HG03095 (cell line): ENCODE measurements around the gene TGFBR3.

ENCODE experiments used
- ATAC-seq: cut with Tn5 transposase; IDR thresholded peaks from one replicate; pipeline ENCODE4 v1.9.1; 2021; ENCODE audit warnings: moderate library complexity; ENCODE audit not compliant: unreplicated experiment

Gene TGFBR3

DNA sequence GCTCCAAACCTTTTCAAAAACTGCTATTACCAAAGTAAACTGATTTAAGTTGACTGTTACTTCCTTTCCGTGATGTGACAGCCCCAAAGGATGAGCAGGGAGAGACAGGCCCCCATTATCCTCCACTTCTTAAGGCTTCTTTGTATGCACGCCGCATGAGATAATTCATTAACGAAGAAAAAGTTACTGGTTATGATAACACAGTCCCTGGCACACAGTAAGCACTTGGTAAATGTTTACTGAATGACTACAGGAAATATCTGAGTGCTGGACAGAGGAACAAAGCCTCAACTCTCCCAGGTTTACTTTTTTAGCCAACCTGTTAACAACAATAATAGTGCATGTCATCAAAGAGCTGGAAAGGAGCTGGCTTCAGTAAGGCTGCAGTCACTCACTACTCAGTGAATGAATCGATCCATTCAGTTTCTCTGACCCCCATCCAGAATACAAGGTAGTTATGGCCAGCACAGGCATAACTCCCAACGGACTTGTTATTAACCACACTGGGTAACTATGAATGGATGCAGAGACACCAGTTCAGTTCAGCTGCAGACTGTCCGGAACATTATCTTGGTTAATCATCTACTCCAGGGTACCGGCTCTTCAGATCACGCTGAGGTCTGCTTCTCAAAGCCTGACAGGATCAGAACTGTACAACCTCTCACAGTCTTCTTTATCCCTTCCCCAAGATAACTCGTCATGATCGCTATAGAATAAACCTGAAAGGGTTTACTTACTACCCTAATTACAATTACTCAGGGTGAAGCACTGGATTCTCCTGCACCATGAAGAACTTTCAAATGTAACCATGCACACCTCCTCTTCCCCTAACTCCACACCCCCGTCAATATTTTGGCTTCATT, 58.3 kb downstream of the TGFBR3 start:
- no peak for ATAC-seq

DNA sequence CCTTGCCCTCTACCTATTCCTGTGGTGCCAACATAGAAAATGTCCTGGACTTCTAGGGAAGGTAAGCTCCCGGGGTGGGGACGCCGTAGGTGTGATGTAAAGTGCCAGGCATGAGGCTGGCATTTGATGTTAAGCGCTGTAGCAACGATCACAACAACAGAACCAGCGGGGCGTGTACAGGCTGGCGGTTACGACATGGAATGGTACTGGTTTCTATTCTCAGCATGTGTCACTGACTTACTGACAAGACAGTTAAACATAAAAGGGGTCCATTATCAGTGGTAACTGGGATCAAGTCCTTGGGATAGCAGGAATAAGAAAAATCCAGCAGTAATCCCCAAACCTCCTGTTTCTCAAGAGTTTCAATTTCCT, 58.9 kb downstream of the TGFBR3 start:
- no peak for ATAC-seq

DNA sequence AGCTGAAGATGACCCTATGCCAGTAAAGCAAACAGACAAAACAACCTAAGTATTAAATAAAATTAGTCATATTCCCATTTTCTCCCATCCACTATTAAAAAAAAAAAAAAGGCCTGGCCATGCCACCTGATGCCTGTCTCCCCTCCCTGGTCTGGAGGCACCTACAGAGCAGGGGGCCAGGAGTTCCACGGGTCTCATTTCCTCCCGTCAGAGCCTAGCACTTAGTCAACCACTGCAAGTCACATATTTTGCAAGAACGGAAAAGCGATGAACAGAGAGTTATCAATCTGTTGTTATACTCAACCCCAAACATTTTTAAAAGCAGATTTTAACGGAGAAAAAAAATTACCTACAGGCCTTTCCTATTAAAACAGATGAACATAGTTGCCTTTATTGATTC, 59.3 kb downstream of the TGFBR3 start:
- no peak for ATAC-seq

DNA sequence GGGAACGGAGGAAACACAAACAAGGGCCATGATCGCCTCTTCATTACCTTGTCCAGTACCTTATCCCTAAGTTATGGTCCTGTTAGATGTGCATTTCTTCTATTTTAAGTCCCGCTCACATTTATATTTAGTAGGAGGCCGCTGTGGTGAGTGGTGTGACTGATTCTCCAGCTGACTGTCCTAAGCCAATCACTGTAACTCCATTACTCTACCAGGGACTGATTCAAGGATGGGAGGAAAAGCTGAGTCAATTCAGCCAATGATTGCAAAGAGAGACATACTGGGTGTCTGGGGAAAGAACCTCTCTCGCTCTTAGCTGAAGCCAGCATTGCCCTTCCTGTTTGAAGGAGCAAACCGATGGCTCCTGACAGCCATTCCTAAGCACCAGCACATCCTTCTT, 59.7 kb downstream of the TGFBR3 start:
- ATAC-seq, result no peak

DNA sequence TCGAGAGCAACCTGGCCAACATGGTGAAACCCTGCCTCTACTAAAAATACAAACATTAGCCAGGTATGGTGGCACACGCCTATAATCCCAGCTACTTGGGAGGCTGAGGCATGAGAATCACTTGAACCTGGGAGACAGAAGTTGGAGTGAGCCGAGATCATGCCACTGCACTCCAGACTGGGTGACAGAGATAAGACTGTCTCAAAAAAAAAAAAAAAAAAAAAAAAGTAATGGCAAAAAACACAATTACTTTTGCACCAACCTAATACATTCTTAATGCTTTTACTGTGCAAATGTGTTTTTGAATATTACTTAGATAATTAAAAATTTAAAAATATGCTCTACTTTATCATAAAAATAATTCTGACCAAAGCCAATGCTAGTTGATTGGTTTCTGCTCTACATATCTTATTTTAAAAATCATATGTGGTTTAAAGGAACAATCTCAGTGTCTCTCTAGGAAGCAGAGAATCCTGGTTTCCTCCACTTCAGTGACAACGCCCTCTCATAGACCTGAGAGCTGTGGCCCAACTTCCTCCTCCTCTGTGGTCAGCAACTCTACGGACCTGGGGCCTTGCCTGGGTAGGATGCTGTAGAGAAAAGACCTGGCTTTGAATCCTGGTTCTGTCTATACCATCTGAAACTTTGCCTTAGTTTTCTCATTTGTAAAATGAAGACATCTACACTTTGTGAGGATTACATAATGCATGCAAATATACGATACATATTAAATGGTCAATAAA, 64.7 kb downstream of the TGFBR3 start:
- ATAC-seq, result peak; percentile 53

DNA sequence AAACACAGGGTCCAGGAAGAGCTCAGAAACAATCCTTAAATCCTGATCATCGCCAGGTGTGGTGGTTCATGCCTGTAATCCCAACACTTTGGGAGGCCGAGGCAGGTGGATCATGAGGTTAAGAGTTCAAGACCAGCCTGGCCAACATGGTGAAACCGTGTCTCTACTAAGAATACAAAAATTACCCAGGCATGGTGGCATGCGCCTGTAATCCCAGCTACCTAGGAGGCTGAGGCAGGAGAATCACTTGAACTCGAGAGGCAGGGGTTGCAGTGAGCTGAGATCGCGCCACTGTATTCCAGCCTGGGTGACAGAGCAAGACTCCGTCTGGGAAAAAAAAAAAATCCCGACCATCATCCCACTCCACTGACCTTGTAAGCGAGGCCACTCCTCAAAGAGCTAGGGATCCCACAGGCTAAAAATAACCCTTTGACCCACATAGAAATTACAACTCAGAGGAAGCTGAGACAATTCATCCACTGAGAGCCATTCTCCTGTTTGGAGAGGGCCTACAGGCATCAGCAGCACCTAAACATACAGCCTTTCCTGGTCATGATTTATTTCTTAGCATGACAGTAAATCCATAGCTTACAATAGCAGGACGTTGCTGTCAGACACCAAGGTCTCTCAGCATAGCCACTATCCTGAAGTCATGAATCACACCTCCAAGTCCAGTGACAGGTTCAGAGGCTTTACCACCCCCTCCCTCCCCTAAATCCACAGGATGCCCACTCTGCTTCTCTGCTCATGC, 66.7 kb downstream of the TGFBR3 start:
- no peak for ATAC-seq

DNA sequence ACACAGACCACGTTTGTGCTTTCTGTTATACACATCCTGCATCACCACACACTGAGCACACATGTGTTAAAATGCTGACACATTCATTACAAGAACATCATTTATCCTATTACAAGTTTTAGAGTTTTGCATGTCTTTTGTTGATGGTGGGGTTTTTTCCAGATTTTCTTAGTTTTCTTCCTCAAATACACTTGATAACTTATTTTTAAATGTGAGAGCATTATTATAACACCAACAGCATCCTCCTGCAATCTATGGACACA, 67.3 kb downstream of the TGFBR3 start:
- no peak for ATAC-seq

DNA sequence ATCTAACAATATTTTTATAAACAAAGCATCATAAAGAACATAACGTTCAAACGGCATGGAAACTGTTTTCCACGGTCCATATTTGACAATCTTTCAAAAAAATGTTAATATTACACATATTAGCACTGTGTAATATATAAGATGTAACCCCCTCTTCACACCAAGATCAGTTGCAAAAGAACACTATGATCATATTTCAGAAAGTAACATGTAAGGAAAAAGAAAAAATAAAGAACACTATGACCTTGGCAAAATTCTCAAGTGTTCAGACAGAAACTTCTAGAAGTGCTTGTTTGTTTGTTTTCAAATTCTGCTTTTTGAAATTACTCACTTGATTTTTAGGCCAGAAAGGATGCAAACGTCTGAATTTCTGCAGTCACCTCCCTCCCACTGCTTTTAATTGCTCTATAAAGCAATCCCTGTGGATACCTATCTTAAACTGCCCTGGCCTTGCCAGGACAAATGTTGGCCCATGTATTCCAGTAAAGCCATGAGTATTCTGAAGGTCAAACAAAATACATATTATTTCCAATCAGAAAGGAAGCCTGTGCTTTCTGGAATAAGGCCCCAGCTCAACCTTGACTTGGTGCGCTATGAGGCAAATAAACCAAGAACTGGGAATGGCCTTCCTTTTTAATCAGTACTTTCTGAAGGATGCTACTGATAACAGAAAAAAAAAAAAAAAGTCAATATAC, 68.6 kb downstream of the TGFBR3 start:
- ATAC-seq, result no peak

DNA sequence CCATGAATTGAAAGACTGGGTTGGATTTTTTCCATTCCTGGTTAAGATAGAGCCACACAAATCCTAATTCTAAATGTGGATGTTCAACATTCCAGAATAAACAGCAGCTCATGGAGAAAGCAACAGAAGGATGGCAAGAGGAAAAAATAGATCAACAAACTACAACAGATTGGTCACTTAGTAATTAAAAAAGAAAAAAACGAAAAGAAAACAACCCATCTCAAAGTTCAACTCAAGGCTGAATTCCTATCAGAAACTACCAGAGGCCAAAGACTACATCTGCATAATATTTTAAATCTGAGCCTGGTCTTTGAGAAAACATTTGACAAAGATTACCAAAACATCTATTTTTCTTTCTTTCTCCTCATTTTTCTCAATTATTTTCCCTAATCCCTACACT, 69.9 kb downstream of the TGFBR3 start:
- no peak for ATAC-seq

DNA sequence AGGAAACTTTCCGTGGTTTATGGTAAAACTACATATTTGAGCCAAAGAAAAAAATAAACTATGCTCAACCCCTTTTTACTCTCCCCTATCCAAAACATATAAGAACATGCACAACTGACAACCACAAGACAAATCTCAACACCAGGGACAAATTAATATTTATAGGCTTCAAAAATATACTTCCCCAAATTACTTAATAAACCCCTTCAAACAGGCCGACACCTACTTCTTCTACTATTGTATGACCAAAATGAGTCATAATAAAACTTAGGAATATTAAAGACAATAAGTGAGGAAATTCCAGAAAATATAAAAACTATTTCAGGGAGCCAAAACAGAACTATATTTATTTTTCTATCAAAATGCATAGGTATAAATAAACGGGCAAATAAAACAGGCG, 71.5 kb downstream of the TGFBR3 start:
- ATAC-seq, result no peak

DNA sequence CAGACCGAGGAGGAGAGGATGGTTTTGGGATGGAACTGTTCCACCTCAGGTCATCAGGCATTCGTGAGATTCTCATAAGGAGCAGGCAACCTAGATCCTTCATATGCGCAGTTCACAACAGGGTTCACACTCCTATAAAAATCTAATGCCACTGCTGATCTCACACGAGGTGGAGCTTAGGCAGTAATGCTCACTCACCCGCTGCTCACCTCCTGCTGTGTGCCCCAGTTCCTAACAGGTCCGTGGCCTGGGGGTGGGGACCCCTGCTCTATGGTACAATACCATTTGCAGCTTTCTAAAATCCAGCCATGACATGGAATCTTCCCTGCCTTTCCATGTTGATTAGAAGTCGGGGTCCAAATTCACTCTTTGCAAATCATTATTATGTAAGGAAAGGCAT, 72.1 kb downstream of the TGFBR3 start:
- no peak for ATAC-seq

DNA sequence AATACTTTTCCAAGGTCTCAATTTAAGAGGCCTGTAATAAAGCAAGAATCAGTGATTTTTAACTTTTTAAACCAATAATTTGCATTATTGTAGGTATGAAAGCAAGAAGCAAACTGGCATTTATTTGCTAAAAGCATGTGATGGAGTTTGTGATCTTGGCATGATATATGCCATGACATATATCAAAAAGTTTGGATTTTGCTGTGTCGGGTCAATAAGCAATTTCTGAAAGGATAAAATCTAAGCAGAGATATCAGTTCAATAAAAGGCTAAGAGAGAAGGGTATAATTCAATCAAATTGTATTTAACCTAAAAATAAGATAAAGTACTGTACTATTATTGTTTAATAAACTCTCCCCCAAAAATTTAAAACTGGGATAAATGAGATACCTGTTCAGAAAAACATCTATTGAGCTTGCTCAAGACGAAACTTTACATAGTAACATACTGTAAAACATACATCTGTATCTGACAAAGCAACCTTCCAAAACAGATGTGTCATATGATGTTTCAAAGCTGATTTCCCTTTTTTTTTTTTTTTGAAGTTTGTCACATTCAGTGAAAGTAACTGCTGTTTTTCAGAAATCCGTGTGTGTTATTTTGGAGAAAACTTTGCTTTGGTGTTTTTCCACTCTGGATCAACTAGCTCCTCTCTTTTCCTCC, 74.5 kb downstream of the TGFBR3 start:
- ATAC-seq, result no peak

DNA sequence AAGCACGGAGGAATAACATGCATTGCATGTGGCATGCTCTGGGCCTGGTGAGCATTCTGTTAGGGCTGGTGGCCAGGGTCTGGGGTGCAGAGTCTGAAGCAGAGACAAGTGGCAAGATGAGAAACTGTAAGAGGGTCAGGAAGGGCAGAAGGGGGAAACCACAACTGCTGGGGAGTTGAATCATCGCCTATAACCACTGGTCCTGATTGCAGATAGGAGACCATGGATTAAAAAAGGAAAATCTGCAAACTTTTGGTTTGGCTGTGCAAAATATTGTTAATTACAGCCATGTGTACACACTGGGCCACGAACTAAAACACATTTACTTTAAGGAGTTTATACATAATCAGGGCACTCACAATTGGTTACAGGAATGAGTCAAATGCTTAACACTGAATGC, 76.6 kb downstream of the TGFBR3 start:
- ATAC-seq, result no peak

DNA sequence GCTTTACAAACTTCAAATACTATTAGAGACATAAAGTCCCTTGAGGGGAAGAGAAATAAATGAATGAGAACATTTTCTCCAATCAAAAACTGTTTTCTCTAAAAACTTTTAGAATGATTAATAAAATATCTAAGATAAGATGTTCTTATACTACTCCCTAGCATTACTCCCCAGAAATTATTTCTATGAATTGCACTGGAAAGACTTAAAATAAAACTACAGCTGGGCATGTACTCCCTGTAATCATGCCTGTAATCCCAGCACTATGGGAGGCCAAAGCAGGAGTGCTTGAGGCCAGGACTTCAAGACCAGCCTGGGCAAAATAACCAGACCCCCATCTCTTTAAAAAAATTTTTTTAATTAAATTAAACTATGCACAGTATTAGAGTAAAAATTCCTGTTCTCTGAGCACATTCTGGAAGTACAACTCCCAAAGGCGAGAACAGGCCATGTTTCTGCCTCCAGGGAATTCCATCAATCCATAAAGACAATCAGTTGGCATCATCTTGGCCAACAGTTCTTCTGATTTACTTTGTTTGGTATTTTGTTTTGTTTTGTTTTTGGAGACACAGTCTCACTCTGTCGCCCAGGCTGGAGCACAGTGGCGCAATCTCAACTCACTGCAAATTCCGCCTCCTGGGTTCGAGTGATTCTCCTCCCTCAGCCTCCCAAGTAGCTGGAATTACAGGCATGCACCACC, 77.9 kb downstream of the TGFBR3 start:
- no peak for ATAC-seq

DNA sequence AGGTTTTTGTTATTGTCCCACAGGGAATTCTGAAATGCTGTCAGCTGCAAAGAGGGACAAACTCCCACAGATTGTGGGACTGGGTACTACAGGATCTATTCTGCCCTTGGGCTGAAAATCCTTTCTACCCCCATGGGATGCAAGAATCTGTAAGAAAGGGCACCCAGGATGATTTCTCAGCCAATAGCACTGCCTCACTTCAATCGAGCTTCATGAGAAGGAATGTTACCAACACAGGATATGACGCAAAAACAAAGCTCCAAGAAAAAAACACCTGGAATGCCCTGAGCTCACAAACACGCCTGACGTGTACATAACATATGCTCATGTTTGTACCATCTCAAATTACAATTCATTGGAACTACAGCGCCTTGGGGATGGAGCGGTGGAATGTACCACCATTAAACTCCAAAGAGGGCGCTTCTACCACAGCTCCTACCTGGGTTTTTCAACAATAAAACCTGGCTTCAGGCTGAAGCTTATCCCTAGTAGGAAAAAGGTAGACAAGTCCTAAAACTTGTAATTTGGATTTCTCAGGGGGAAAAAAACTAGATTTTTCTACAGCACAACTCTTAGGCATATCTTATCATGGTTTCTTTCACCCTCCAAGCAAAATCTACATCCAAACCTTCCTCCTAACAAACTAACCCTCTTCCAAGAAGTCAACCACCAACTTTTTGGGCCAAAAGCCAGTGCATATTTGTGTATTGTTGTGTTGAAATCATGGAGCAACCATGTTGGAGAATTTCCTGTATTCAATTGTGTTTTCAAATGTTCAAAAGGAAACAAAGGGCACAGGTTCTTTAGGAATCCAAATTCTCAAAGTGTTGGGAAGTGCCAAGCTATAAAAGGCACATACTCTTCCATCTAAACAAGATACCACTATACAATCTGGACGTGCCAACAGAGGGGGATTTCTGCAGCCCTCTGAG, 78.9 kb downstream of the TGFBR3 start:
- no peak for ATAC-seq

DNA sequence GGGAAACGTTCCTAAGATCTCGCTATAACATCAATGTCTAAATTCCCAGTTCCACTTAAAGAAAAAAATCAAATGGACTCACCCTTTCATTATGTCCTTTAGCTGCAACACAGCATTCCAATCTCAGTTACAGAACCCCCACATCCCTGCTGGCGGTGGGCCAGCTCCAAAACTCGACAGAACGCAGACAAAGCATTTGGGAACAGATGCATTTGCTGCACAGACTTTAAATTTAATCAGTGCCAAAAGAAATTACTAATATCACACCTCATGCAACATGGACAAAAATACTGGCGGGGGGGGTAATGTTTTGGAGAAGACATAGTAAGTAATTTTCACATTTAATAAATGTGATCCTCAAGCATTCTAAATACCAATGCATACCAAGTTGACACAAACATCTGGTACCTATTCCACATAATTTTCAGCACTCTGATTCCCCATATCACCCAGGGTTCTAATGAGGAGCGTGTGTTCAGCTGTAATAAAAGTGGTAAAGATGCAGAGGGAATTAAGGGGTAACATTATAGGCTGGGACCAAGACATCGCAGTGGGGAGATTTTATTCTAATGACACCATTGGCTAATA, 79.7 kb downstream of the TGFBR3 start:
- no peak for ATAC-seq

DNA sequence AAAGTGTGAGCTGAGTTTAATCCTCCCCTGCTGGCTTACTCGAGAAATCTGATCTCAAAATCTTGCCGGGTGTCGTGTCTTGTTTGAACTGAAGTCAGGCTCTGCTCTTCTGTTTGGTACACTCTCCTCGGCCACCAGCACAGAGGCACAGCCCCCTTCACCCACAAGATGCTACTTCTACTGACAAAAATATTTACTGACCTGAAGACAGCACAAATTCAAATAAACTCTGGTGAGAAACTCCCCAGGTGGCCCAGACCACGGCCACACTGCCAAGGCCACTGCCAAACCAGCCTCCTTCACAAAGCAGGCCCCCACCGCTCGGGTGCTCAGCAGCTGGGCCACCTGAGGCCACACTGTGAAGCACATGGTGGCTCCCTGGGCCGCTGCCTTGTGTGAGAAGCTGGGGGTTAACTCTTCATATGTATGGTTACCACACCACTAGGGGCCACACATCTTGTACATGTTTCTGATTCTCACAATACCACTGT, 80.6 kb downstream of the TGFBR3 start:
- no peak for ATAC-seq

DNA sequence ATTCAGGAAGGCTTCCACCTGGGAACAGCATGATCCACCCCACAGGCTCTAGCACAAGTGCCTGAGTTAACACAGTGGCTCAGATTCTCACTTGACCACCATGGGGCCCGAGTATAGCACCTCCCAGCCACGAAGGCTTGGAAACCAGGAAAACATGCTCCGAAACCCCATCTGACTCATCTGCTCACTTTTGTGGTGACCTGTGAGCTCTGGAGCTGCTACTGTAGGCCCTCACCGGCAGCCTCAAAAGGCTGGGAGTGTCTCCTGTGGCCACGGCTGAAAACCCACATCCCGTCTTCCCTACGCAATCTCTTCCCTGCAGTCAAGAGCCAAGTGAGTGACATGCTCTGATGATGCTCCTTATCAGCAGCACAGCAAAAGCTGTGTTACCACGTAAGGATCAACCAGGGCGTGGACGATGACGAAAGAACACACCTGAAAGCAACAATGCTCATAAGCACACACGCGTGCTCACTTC, 81.4 kb downstream of the TGFBR3 start:
- ATAC-seq, result peak; percentile 21
